ENCODE results near the gene VPS13C.

Gene VPS13C

GRCh38 chr15:62075595-62076277 lies 15.5 kb upstream of the VPS13C start:
- no peak for TF ChIP-seq CTCF (conservative IDR thresholded peaks at IDR 0.05; ENCODE audit: low read depth, low read length)
- Histone ChIP-seq H3K36me3 (ENCODE audit: insufficient read depth) (no peaks in the 10 kb centered on the region), H3K4me1 (ENCODE audit: low read depth, poor library complexity, severe bottlenecking) (no peaks in the 10 kb centered on the region), H3K4me3 (IDR thresholded peaks at IDR 0.05; ENCODE audit: insufficient read depth, low read depth, low read length) (no peak overlapping the region), H3K79me2 (ENCODE audit: insufficient read depth, low read depth) (no peaks in the 10 kb centered on the region), H3K9ac (no peak overlapping the region), H3K27me3 (ENCODE audit: insufficient read depth, low read depth) (no peaks in the 10 kb centered on the region), H3K27ac (no peak overlapping the region), H3K4me2 (no peak overlapping the region), H2AFZ (ENCODE audit: low read depth) (no peak overlapping the region), H4K20me1 (ENCODE audit: insufficient read depth) (no peaks in the 10 kb centered on the region)

- no peaks in the 10 kb centered on the region for H4K20me1 ChIP-seq (ENCODE audit: insufficient read depth)
These were observed 11.6 kb upstream of the VPS13C start for GRCh38 chr15:62071711-62072308.

GRCh38 chr15:62069551-62069950 lies 9.3 kb upstream of the VPS13C start:
- no peak for TF ChIP-seq CTCF (conservative IDR thresholded peaks at IDR 0.05; ENCODE audit: low read depth, low read length)
- no peak overlapping the region for H3K27ac ChIP-seq
- peaks cover 8% of the 10 kb centered on the region for H3K4me1 ChIP-seq (ENCODE audit: low read depth, poor library complexity, severe bottlenecking)
- no peak overlapping the region for H3K4me3 ChIP-seq (IDR thresholded peaks at IDR 0.05; ENCODE audit: insufficient read depth, low read depth, low read length)
- H2AFZ ChIP-seq (ENCODE audit: low read depth) = no peak overlapping the region
- no peak overlapping the region for H3K4me2 ChIP-seq
- H3K79me2 ChIP-seq (ENCODE audit: insufficient read depth, low read depth) = no peaks in the 10 kb centered on the region
- H4K20me1 ChIP-seq (ENCODE audit: insufficient read depth) = no peaks in the 10 kb centered on the region
- H3K9ac ChIP-seq = no peak overlapping the region
- peaks cover 7% of the 10 kb centered on the region; the same call in 1 of the 2 replicates for H3K27me3 ChIP-seq (ENCODE audit: insufficient read depth, low read depth)
- no peaks in the 10 kb centered on the region for H3K36me3 ChIP-seq (ENCODE audit: insufficient read depth)

More at GRCh38 chr15:62071711-62072308, 11.6 kb upstream of the VPS13C start:
- no peak overlapping the region for H2AFZ ChIP-seq (ENCODE audit: low read depth)
- H3K36me3 ChIP-seq (ENCODE audit: insufficient read depth) = no peaks in the 10 kb centered on the region
- peaks cover 8% of the 10 kb centered on the region for H3K4me1 ChIP-seq (ENCODE audit: low read depth, poor library complexity, severe bottlenecking)
- H3K27ac ChIP-seq = no peak overlapping the region
- peaks cover 7% of the 10 kb centered on the region; the same call in 1 of the 2 replicates for H3K27me3 ChIP-seq (ENCODE audit: insufficient read depth, low read depth)
- no peak overlapping the region for H3K4me3 ChIP-seq (IDR thresholded peaks at IDR 0.05; ENCODE audit: insufficient read depth, low read depth, low read length)
- no peak overlapping the region for H3K4me2 ChIP-seq
- peak; percentile 76 for TF ChIP-seq CTCF (conservative IDR thresholded peaks at IDR 0.05; ENCODE audit: low read depth, low read length)
- no peaks in the 10 kb centered on the region for H3K79me2 ChIP-seq (ENCODE audit: insufficient read depth, low read depth)
- no peak overlapping the region for H3K9ac ChIP-seq

- H3K4me3 ChIP-seq (IDR thresholded peaks at IDR 0.05; ENCODE audit: insufficient read depth, low read depth, low read length) = no peak overlapping the region
- peak overlapping the region; percentile 82 for H2AFZ ChIP-seq (ENCODE audit: low read depth)
- no peak for TF ChIP-seq CTCF (conservative IDR thresholded peaks at IDR 0.05; ENCODE audit: low read depth, low read length)
- no peaks in the 10 kb centered on the region for H3K36me3 ChIP-seq (ENCODE audit: insufficient read depth)
- H4K20me1 ChIP-seq (ENCODE audit: insufficient read depth) = no peaks in the 10 kb centered on the region
- peak overlapping the region; percentile 70; the same call in 1 of the 2 replicates for H3K4me2 ChIP-seq
- peaks cover 8% of the 10 kb centered on the region for H3K4me1 ChIP-seq (ENCODE audit: low read depth, poor library complexity, severe bottlenecking)
- H3K9ac ChIP-seq = no peak overlapping the region
- no peaks in the 10 kb centered on the region for H3K79me2 ChIP-seq (ENCODE audit: insufficient read depth, low read depth)
- H3K27ac ChIP-seq = no peak overlapping the region
- peaks cover 7% of the 10 kb centered on the region; the same call in 1 of the 2 replicates for H3K27me3 ChIP-seq (ENCODE audit: insufficient read depth, low read depth)
These were observed 8.5 kb upstream of the VPS13C start for GRCh38 chr15:62068810-62069167.

Data from KMS-11 (cell line).